Spleen (tissue), 11 donors: ENCODE data around the gene L1CAM. TPM values are rescaled to one million over a fixed set of nuclear protein-coding genes. Genes with fewer than 3 reads are reported as not detected.

Experiments used
- DNase-seq: peaks from one replicate; pipeline ENCODE4 v3.0.0-alpha.2; 2020
- H3K27ac ChIP-seq, 8 donors: fragments of 200-600 bp; sonication (generic) in 7 of 8; 1 replicate in 4 of 8; 2 replicates in 4 of 8; pipeline versions ENCODE4 v1.5.0 to v1.8.0; 2016 to 2021; ENCODE audit warnings: inconsistent platforms in 4 of 8, mild to moderate bottlenecking in 4 of 8, moderate library complexity in 1 of 8
- H3K27me3 ChIP-seq, 7 donors: fragments of 200-600 bp; sonication (generic) in 6 of 7; replicated peaks in 1 of 7; 1 replicate in 4 of 7; 2 replicates in 3 of 7; pipeline versions ENCODE4 v1.5.0 to v1.8.0; 2016 to 2021; ENCODE audit warnings: inconsistent platforms in 3 of 7, mild to moderate bottlenecking in 1 of 7
- H3K36me3 ChIP-seq, 6 donors: fragments of 200-600 bp; sonication (generic) in 5 of 6; 1 replicate in 4 of 6; 2 replicates in 2 of 6; pipeline versions ENCODE4 v1.5.0 to v1.8.0; 2016 to 2021; ENCODE audit warnings: inconsistent platforms in 2 of 6
- H3K4me1 ChIP-seq, 6 donors: fragments of 200-600 bp; sonication (generic) in 5 of 6; 1 replicate in 3 of 6; 2 replicates in 3 of 6; pipeline versions ENCODE4 v1.5.0 to v1.8.0; 2016 to 2021; ENCODE audit warnings: inconsistent platforms in 3 of 6
- H3K4me3 ChIP-seq, 8 donors: fragments of 200-600 bp; sonication (generic) in 7 of 8; 1 replicate in 4 of 8; 2 replicates in 4 of 8; pipeline versions ENCODE4 v1.5.0 to v1.8.0; 2016 to 2021; ENCODE audit warnings: inconsistent platforms in 4 of 8, mild to moderate bottlenecking in 4 of 8, moderate library complexity in 2 of 8
- H3K9me3 ChIP-seq, 8 donors: fragments of 200-600 bp; sonication (generic) in 7 of 8; 1 replicate in 4 of 8; 2 replicates in 4 of 8; pipeline versions ENCODE4 v1.5.0 to v1.8.0; 2016 to 2021; ENCODE audit warnings: inconsistent platforms in 4 of 8
- CTCF ChIP-seq, 11 experiments: fragments of 200-600 bp in 7 of 11; fragments of 450-650 bp in 4 of 11; sonication (generic) in 4 of 11; IDR thresholded peaks in 8 of 11; conservative IDR thresholded peaks in 3 of 11; 1 replicate in 7 of 11; 2 replicates in 4 of 11; pipeline versions ENCODE4 v1.4.0 to v1.8.0; 2016 to 2021; ENCODE audit warnings: antibody characterized with exemption in 11 of 11, inconsistent platforms in 4 of 11, mild to moderate bottlenecking in 1 of 11
- POLR2A ChIP-seq, 3 donors: fragments of 450-650 bp; IDR thresholded peaks; one replicate each; pipeline ENCODE4 v1.5.1; 2017; ENCODE audit warnings: antibody characterized with exemption in 3 of 3, mild to moderate bottlenecking in 1 of 3
- POLR2AphosphoS5 ChIP-seq, 3 donors: sonication (generic); formaldehyde crosslinking; IDR thresholded peaks; one replicate each; pipeline ENCODE4 v1.5.1; 2017; ENCODE audit warnings: antibody characterized with exemption in 3 of 3
- WGBS, 5 donors: extraction: QIAGEN DNeasy Blood & Tissue Kit in 3 of 5; methylation state at CpG; one replicate each; pipeline versions ENCODE4 v1.1.5 to v1.1.7; 2013 to 2018; 5-methylcytosine and 5-hydroxymethylcytosine counted together
- intact Hi-C: fragments of 100-400 bp; cut with DNase I; formaldehyde crosslinking; loops from one replicate; pipeline ENCODE4 v1.15.0; 2023; ENCODE audit warnings: low total_unique reads
- polyA plus RNA-seq, 3 donors: library from polyadenylated mRNA; stranded (reverse); fragments of 200-250 nt; gene quantifications; one replicate each; pipeline ENCODE4 v1.2.1, GENCODE V29; 2013
- total RNA-seq, 7 donors: library from RNA; depleted of rRNA in 3 of 7; stranded (reverse); fragments of >200 nt in 3 of 7; fragmentation: NEBNext Ultra II Directional in 4 of 7; extraction: Animal tissue kit (Norgen Biotek cat#: 25700) in 4 of 7; gene quantifications; one replicate each; pipeline versions ENCODE4 v1.1.0 to v1.2.1, GENCODE V29; 2016 to 2021
- donor health status: healthy with polysubstance abuse.
- donor health status: DM: no; HTN: no; CAD: no; lungs with moderate emphysema.
- donor health status: DM: no; HTN: no; CAD: no.
- donor health status: Bipolar disorder and iron deficiency.
- donor health status: healthy.
- donor health status: DM: no; HTN: no; CAD: no.
- donor health status: DM: yes; HTN: yes; CAD: no.

The L1CAM gene
- total and polyA plus RNA-seq, 10 donors: 1.2 to 5.1 (median 2.7) TPM

- 8 to 40% (median 19%) methylated on average over 11 to 33 of the region's 33 CpGs for WGBS, 5 donors
- H3K4me1 ChIP-seq: peaks cover 7 to 57% (median 35%) of the 10 kb centered on the region in 6 donors
- DNase-seq: no peak
- H3K4me3 ChIP-seq: peak overlapping the region; percentile 49 to 93 (median 67)
- TF ChIP-seq POLR2AphosphoS5 (IDR thresholded peaks at IDR 0.05): peak in 1 of 3 donors; percentile 55
- TF ChIP-seq CTCF (IDR thresholded peaks at IDR 0.05 in 8 of 11, conservative IDR thresholded peaks at IDR 0.05 in 3 of 11): no peak
- H3K36me3 ChIP-seq: peaks cover 0 to 60% (median 11%) of the 10 kb centered on the region in 6 donors
- peak overlapping the region in 7 of 8 donors; percentile 29 to 89 (median 78) for H3K27ac ChIP-seq
- H3K9me3 ChIP-seq: no peaks in the 10 kb centered on the region
- intact Hi-C loops: no loop called here
- H3K27me3 ChIP-seq: peaks cover 0 to 9% (median 0%) of the 10 kb centered on the region in 7 donors
Observed at GRCh38 chrX:153934148-153934761, 48.3 kb upstream of the L1CAM start.

GRCh38 chrX:153933748-153934147 is 47.8 kb upstream of the L1CAM start:
- Histone ChIP-seq H3K27ac (peak overlapping the region in 4 of 8 donors; percentile 78 to 89 (median 84)), H3K36me3 (peaks cover 0 to 55% (median 11%) of the 10 kb centered on the region in 6 donors), H3K4me1 (peaks cover 12 to 59% (median 40%) of the 10 kb centered on the region in 6 donors), H3K27me3 (peaks cover 0 to 9% (median 0%) of the 10 kb centered on the region in 7 donors), H3K4me3 (peak overlapping the region in 7 of 8 donors; percentile 54 to 93 (median 68)), H3K9me3 (no peaks in the 10 kb centered on the region)
- TF ChIP-seq CTCF (IDR thresholded peaks at IDR 0.05 in 8 of 11, conservative IDR thresholded peaks at IDR 0.05 in 3 of 11) (no peak), POLR2AphosphoS5 (IDR thresholded peaks at IDR 0.05) (no peak), POLR2A (IDR thresholded peaks at IDR 0.05) (no peak)
- WGBS, 5 donors: 30 to 50% (median 41%) methylated on average over 5 to 7 of the region's 7 CpGs
- intact Hi-C loops: no loop called here
- no peak for DNase-seq

- no peak overlapping the region for H3K4me3 ChIP-seq
- H3K4me1 ChIP-seq: peaks cover 15 to 65% (median 48%) of the 10 kb centered on the region in 6 donors
- H3K27me3 ChIP-seq: peaks cover 0 to 9% (median 0%) of the 10 kb centered on the region in 7 donors
- TF ChIP-seq CTCF (IDR thresholded peaks at IDR 0.05 in 8 of 11, conservative IDR thresholded peaks at IDR 0.05 in 3 of 11) (no peak), POLR2A (IDR thresholded peaks at IDR 0.05) (no peak), POLR2AphosphoS5 (IDR thresholded peaks at IDR 0.05) (no peak)
- no peaks in the 10 kb centered on the region for H3K9me3 ChIP-seq
- H3K27ac ChIP-seq: no peak overlapping the region
- DNase-seq: peak; percentile 67
- 92 to 100% (median 94%) methylated on average over 1 to 13 of the region's 13 CpGs for WGBS, 5 donors
- H3K36me3 ChIP-seq: peaks cover 0 to 44% (median 11%) of the 10 kb centered on the region in 6 donors
- intact Hi-C loops: no loop called here
Observed at GRCh38 chrX:153932220-153932915, 46.4 kb upstream of the L1CAM start.

- TF ChIP-seq POLR2A (IDR thresholded peaks at IDR 0.05): no peak
- TF ChIP-seq POLR2AphosphoS5 (IDR thresholded peaks at IDR 0.05): no peak
- no peak for TF ChIP-seq CTCF (IDR thresholded peaks at IDR 0.05 in 8 of 11, conservative IDR thresholded peaks at IDR 0.05 in 3 of 11)
- no peak overlapping the region for H3K4me3 ChIP-seq
- H3K27ac ChIP-seq: peak overlapping the region in 2 of 8 donors; percentile 7 to 96
- H3K36me3 ChIP-seq: peaks cover 0 to 44% (median 11%) of the 10 kb centered on the region in 6 donors
- 91 to 100% (median 94%) methylated on average over 8 to 13 of the region's 13 CpGs for WGBS, 5 donors
- DNase-seq: peak; percentile 73
- peaks cover 15 to 72% (median 54%) of the 10 kb centered on the region in 6 donors for H3K4me1 ChIP-seq
- H3K9me3 ChIP-seq: no peaks in the 10 kb centered on the region
- intact Hi-C loops: no loop called here
- peaks cover 0 to 9% (median 0%) of the 10 kb centered on the region in 7 donors for H3K27me3 ChIP-seq
Observed at GRCh38 chrX:153931748-153932147, 45.8 kb upstream of the L1CAM start.
